Peyer's patch (tissue), 4 donors: ENCODE measurements around the gene NGRN.

ENCODE experiments used
- CTCF ChIP-seq, 6 experiments: fragments of 450-650 bp in 4 of 6; fragments of 200-600 bp in 2 of 6; sonication (generic) in 1 of 6; IDR thresholded peaks; one replicate each; pipeline ENCODE4 v1.5.1; 2017 to 2019; ENCODE audit warnings: antibody characterized with exemption in 6 of 6, mild to moderate bottlenecking in 3 of 6, moderate library complexity in 1 of 6
- POLR2A ChIP-seq, 2 donors: fragments of 450-650 bp; IDR thresholded peaks; one replicate each; pipeline ENCODE4 v1.5.1; 2017; ENCODE audit warnings: antibody characterized with exemption in 2 of 2, mild to moderate bottlenecking in 2 of 2, moderate library complexity in 2 of 2

- TF ChIP-seq CTCF (IDR thresholded peaks at IDR 0.05) = peak in 1 of 6 experiments; percentile 6
- TF ChIP-seq POLR2A (IDR thresholded peaks at IDR 0.05) = peak; percentile 23 to 31
These were observed 16.1 kb upstream of the NGRN start, which contains the start of gene TTLL13 for GRCh38 chr15:90249203-90249863.
